DMS79 (cell line): ENCODE data around the gene YTHDF1.

ENCODE experiments used
- DNase-seq: peaks from one replicate; lab custom pipeline; 2025; lab: John Stamatoyannopoulos, UW

Gene YTHDF1

DNA sequence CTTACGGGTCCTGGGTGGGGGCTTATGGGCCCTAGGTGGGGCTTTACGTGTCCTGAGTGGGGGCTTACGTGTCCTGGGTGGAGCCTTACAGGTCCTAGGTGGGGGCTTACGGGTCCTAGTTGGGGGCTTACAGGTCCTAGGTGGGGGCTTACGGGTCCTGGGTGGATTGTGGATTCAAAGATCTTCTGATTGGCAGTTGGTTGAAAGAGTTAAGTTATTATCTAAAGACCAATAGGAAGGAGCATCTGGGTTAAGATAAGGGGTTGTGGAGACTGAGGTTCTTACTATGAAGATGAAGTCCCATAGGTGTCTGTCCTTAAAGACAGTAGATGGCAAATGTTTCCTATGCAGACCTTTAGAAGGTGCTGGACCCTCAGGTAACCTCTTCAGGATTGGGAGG lies 11.3 kb upstream of the YTHDF1 start:
- no peak for DNase-seq

DNA sequence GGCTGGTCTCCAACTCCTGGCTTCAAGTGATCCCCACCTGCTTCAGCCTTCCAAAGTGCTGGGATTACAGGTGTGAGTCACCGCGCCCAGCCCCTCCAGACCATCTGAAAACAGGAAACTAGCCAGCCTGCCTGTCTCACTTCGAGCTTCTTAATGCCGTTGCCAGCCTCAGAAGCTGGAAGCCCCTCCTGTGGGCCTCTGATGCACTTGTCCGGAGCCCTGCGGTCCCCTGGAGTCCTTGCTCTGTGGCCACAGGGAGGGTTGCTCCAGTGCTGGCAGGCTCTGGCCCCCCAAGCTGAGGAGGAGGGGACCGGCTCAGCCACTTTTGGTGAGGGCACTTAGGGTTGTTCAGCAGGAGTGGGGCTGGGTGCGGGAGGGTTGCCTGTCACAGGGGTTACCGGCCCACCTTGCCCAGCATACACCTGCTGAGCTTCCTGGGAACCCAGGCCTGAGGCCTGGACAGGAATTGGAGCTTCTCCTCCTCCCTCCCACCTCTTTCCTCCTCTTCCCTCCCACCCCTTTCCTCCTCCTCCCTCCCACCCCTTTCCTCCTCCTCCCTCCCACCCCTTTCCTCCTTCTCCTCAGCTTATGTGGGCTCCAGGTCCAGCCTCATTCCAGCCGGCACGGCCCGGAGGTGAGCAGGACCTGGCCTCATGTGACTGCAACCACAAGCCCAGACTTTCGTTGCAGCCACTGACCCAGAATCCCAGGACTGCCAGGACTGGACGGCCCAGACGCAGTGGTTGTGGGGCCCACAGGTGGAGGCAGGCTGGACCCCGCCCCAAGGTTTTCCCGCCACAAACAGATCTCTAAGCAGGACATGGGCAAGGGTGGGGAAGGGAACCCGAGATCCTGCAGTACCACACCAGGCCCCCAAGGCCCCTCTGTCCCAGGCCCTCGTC lies 10.4 kb upstream of the YTHDF1 start:
- DNase-seq = no peak

DNA sequence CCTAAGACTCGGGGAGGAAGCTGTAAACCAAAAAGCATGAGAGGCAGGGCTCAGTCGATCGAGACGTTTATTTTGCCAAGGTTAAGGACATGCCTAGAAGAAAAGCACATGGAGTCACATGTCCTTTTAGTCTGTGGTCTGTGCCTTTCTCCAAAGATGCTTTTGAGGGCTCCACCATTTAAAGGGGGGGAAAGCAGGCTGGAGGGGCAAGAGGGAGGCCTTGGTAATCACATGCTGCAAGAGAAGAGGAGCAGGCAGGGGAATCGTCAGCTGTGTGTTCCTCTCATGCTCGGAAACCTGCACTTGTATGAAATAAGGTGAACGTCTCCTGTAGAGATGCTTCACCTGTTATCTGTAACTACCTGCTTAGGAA lies 9.1 kb upstream of the YTHDF1 start:
- DNase-seq = peak; percentile 91

DNA sequence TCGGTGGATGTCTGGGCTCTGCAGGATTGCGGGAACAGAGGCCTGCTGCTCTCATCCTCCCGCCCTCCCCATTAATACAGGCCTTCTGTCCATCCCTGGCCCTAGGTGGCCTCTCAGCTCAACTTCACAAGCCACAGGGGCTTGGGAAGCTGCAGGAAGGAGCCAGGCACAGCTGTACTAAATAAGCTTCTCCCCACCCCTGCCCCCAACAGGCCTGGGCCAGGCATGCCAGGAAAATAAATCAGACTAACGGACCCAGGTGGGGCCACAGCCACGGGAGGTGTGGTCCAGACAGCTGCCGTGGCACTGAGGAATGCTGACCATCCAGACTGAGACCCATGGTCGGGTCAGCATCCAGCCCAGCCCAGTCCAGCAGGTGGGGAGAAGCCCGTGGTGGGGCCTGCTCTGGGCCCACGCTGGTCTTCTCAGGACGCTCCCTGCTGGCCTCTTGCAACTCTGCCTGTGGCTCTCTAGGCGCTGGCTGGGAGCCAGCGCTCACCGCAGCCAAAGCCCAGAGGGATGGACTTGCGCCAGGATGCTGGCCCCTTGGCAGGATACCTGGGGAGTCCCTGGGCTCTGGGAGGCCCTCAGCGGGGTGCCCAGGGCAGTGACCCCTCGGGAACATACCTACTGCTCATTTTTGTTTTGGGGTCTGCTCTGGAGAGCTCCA lies 8.6 kb upstream of the YTHDF1 start:
- DNase-seq = peak; percentile 91

DNA sequence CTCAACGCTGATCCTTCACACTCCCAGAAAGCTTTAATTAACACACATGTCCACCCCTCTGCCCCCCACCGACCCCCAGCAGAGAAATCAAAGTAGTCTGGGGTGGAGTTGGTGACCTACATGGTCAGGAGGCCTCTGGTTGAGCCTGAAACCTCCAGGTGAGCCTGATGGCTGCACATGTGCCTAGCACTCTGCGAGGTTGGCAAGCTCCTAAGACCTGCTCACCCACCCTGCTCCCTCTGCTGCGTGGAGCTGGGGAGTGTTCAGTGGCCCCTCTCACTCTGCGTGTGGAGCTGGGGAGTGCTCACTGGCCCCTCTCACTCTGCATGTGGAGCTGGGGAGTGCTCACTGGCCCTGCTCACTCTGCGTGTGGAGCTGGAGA lies 7.9 kb upstream of the YTHDF1 start:
- DNase-seq = no peak

DNA sequence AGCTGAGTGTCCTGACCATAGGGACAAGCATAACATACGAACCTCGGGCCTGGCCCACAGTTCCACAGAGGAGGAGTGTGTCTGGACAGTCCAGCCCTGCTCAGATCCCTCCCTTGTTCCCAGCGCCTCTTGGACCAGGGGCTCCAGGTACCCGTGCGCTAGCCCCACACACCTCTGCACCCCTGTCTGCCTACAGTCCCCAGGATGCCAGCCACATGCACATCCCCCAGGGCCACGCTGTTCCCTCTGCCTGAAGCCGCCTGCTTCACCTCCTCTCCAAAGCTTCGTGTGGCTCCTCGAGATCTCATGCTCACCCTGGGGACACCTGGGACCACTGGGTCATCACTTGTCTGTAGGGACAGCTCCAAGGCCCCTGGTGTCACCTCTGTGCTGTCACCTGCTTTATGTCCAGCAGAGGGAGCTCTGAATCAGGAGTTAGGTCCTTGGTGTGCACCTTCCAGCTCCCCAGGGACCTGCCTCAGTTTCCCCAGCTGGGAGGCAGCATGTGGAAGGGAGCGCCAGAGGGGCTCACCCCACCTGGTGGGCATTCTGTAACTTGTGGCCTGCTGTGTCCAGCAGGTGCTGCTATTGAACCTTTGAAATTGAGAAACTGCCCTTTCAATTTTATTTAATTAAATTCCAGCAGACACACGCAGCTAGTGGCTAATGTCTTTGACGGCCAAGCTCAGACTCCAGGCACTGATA lies 7.3 kb upstream of the YTHDF1 start:
- DNase-seq = no peak

DNA sequence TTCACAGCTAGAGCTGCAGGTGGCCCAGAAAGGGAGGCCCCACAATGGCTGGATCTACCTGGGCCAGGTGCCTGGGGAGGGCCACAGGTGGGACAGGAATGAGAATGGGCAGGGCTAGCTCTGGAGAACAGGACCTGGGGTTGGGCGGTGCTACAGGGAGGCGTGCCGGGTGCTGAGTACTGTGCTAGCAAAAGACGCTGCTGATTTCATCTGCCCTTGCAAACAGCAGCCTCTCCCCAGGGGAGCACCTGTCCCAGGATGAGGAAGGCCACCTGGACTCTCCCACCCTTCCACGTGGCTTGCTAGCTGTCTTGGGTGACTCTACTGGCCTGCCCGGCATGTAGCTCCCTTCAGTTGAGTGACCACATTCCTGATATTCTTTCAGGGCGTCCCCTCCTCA lies 6.6 kb upstream of the YTHDF1 start:
- peak; percentile 41 for DNase-seq

DNA sequence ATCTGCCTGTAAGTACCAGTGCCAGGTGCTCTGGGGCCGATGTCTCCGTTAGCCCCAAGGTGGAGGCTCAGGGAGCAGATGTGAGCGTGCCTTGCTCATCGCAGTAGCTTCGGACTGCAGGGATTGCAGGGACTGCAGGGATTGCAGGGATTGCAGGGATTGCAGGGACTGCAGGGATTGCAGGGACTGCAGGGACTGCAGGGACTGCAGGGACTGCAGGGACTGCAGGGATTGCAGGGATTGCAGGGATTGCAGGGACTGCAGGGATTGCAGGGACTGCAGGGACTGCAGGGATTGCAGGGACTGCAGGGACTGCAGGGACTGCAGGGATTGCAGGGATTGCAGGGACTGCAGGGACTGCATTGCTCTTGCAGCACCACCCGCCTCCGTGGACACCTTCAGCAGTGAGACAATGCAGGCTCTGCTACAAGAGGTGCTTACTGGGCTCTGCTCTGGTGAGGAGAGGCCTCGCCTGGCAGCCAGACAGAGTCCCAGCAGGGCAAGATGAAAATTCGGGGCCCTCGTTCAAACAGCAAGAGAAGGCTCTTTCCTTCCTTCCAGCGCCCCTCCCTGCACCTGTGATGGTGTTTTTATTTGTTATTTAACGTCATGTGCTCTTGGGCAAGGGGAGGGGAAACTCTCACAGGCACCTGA lies 5.6 kb upstream of the YTHDF1 start:
- DNase-seq = peak; percentile 86

DNA sequence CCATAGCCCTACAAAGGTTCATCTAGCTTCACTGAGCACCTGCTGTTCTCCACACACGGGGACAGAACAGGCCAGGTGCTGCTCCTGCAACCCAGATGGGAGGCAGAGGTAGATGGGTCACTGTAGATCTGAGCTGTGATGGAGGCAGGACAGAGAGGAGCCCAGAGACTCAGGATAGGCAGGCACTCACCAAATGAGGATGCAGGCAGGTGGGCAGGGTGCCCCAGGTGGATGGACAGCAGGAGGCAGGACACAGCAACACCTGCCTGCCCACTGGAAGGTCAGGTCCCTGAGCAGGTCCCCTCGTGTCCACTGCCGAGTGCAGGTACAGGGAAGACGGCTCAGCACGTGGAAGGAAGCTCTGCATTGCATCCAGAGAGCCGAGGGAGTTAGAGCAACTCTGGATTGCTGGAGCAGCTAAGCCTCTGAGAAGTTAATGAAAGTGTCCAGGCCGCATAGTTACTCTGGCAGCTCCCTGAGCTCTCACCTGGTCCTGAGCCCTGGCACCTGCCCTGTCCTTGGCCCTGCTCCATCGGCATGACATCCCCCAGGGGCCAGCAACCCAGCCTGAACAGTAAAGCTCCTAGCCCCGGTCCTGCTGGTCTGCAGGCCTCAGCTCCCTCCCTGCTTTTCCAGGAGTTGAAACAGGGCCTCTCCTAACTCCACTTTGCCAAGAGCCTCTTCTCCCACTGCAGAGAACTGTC lies 4.9 kb upstream of the YTHDF1 start:
- peak; percentile 48 for DNase-seq

DNA sequence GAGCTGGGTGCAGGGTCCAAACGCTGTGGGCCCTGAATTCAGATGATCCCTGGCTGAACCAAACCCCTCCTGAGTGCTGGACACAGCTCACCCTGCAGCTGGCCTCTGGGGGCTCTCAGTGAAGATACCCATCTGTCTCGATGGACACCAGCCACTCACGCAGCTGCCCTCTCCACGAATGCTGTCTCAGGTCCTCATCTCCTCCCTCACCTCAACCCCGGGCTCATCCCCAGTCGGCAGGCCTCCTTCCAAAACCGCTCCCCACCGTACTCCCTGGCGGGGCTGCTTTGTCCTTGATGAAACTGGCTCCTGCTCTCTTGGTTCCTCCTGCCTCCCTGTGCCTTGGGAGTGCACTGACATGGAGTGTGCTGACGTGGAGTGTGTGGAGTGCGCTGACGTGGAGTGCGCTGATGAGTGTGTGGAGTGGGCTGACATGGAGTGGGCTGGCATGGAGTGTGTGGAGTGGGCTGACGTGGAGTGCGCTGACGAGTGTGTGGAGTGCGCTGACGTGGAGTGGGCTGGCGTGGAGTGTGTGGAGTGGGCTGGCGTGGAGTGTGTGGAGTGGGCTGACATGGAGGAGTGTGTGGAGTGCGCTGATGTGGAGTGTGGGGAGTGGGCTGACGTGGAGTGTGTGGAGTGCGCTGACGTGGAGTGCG lies 4.1 kb upstream of the YTHDF1 start:
- no peak for DNase-seq

DNA sequence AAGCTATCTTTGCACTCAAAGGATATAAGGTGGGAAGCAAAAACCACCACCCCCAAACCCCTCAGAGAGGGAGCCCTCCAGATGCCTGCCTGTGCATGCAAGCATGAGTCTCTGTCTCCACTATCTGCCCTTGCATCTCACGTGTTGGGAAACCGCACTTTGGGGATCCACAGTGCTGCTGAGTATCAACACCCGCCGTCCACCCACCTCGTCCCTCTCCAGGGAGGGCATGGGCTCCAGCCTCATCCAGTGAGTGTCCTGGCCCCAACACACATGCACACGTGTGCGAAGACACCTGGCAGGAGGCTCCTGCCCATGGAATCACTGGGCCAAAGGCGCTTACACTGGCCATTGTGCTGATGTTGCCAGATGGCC lies 3.5 kb upstream of the YTHDF1 start:
- no peak for DNase-seq

DNA sequence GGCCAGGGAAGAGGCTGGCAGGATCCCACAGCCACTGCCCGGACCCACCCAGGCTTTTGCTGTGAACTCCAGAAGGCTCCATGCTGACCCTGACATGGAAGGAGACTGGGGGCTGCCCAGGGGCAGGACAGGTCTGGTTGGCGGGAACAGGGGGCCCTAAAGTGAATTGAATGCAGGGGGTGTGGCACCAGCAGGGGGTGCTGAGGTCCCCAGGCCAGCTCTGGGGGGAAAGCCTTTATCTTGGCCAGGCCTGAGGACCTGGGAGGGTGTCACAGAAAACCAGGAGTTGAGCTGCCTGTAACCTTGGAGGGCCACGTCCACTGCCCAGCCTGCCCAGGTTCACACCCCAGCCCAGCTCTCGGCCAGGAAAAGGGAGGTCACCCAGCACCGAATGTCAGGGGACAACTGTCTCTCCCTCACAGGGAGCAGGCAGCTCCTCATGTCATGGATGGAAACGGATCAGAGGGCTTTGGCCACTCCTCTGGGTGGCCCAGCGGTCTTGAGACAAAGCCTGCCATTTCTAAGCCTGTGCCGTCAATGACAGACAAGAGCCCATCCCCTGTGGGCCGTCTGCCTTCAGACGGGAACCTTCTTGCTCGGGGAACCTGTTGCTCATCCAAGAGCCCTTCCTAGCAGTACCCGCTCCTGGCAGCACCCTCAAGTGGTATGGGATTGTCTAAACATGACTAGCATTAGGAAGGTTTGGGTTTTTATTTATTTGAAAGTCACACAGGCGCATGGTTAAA lies 2.9 kb upstream of the YTHDF1 start:
- DNase-seq = no peak

DNA sequence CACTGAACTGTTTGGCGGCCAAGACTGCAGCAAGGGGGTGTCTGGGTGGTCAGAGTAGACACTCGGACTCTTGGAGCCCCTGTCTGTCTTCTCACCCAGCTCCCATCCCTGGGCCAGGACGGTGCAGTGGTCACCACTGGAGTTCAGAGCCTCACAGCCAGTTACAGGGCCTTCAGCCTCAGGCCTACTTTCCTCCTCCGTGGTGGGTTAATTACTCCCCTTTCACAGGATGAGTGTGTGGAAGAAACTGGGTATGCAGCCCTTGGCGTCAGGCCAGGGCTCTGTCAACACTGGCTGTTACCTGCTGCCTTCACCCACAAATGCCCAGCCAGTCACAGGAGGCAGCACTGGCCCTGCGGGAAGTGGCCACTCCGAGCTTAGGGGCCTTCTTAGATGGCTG lies 1.8 kb upstream of the YTHDF1 start:
- peak; percentile 64 for DNase-seq

DNA sequence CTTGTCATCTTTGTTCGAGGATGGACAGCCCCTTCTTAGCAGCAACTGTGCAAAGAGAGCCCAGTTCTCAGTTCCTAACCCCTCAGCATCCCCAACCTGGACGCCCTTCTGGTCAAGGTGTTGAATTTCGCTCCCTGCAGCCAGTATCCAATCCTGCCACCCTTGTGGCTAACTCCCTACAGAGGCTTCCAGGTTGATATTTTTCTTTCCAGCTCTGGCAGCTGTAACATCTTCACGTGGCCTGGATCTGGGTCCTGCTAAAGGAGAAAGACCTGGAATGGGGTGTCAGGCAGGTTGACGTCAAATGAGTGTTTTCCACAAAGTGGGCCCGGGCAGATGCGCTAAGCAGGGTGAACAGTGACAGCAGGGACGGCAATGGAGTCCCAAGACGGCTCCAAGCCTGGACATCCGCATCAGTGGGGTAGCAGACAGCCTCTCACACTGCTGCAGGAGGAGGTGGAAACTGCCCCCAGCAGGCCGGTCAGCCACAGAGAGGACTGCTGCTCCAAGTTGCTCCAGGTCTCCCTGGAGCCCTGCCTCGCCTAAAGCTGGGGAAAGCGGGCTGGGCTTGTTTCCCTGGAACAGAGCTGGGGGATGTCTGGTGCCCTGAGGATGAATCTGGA lies 1.0 kb upstream of the YTHDF1 start:
- DNase-seq = no peak

DNA sequence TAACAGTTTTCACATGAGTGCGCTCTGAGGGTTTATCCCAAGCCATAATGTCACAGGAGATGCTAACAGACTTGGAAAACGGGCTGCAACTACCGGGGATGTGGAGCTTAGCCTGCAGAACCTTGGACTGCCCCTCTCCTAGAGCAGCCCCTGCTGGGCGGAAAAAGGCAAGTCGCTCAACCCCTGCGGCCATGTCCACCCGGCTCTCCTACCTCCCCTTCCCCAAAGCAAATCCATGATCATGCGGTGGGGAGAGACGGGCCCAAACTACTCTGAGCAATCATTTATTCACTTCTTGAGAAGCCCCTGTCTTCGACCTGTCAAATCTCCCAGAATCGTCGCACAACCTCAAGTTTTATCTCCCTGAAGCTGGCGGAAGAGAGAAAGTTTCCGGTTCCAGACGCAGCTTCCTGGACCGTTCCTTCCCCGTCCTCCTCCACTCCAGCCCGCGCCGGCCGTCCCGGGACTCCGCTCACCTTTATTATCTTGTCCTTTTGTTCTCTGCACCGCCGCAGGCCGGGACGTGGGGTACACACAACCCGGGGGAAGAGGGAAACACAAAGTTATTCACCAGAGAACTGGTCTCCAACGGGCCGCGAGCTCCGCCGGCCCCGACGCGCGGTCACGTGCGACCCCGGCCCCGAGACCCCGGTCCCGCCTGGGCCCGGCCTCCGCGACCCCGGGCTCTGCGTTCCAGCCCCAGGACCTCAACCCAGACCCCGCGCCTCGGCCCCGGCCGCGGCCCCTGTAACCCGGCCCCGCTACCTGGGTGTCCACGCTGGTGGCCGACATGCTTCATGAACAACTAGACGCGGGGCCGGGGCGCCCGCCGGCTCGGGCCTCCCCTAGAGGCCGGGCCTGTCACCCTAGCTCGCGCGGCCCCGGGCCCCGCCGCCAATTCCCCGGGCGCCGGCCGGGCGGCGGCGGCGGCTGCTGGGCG lies 560 bp downstream of the YTHDF1 start:
- DNase-seq = no peak

DNA sequence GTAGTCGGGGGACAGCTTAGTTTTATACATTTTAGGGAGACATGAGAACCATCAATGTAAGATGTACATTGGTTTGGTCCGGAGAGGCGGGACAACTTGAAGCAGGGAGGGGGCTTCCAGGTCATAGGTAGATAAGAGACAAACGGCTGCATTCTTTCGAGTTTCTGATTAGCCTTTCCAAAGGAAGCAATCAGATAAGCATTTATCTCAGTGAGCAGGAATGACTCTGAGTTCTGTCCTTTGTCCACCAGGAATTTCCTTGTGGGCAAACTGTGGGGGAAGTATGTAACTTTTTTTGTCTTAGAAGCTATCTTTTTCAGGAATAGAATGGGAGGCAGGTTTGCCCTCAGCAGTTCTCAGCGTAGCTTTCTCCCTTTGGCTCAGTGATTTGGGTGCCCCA lies 1.4 kb downstream of the YTHDF1 start:
- no peak for DNase-seq

DNA sequence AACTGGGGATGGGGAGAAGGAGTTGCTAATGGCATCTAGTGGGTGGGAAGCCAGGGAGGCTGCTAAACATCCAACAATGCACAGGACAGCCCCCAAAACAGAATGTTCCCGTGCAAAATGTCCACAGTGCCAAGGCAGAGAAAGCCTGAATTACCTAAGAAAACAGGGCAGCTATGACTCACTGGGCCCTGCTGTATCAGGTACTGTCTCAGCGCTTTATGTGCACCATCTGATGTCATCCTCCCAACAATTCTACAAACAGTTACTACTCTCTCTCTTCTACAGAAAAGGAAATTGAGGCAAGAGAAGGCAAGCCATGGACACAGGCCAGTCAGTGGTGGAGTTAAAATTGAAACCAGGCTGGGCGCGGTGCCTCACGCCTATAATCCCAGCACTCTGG lies 3.1 kb downstream of the YTHDF1 start:
- DNase-seq = no peak

DNA sequence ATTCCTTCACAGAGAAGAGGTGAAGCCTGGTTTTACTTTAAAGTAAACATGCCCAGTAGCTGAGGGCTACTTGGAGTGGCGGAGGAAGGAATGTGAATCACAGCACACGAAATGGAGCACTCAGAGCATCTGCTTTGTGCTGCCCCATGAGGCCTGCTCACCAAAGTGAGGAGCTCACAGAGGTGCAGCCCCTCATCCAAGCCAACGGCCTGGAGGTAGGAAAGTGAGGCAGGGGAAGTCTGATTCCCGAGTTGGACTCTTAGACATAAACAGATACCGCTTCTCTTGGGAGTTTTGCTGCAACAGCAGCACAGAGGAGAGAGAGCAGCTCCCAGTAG lies 3.6 kb downstream of the YTHDF1 start:
- DNase-seq = no peak

DNA sequence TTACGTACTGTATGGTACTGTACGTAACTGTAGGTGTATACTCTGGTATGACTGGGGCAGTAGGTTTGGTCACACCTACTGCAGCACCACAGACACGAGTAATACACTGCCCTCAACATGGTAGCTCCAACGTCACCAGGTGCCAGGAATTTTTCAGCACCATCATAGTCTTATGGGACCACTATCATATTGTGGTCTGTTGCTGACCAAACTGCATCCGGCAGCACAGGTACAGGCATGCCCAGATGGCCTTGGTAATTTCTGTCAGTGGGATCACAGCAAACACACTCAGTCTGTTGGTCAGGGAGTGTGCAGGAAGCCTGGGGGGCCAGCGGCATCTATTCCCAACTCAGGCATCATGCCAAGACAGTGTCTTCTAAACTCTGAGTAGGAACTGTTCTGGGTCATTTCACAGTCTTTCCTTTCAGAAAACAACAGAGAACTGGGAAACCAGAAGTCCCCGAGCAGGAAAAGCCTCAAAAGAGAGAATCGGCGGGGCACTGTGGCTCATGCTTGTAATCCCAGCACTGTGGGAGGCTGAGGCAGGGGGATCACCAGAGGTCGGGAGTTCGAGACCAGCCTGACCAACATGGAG lies 5.8 kb downstream of the YTHDF1 start:
- DNase-seq = no peak
